Measurements from ENCODE around the gene LMBRD1.

DNA sequence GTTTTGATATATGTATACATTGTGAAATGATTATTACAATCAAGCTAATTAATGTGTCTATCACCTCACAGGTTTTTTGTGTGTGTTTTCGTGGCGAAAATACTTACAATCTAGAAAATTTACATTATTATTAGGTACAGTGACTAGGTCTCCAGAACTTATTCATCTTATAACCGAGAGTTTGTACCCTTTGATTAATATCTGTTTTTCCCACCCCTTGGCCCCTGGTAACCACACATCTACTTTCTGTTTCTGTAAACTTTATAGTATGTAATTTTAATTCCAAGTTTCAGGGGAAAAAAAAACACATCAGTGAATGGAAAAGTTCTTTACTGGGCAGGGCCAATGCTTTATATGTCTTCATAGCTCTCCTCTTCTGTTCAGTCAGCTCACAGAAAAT is 131.4 kb downstream of the LMBRD1 start:
- TF ChIP-seq CTCF (IDR thresholded peaks at IDR 0.05; ENCODE audit: borderline replicate concordance, extremely low read depth, low read length, poor library complexity, severe bottlenecking) (no peak), EZH2 (IDR thresholded peaks at IDR 0.05; ENCODE audit: borderline replicate concordance, low read depth, low read length, severe bottlenecking) (no peak)
